GM21576 (cell line): Measurements from ENCODE around the gene FSIP1.

Experiments used
- ATAC-seq: cut with Tn5 transposase; IDR thresholded peaks from one replicate; pipeline ENCODE4 v1.9.1; 2021; ENCODE audit warnings: mild to moderate bottlenecking, moderate library complexity; ENCODE audit not compliant: unreplicated experiment

Gene FSIP1

GRCh38 chr15:39625451-39625850 is 157.2 kb downstream of the FSIP1 start:
- no peak for ATAC-seq

- no peak for ATAC-seq
Observed at GRCh38 chr15:39624806-39625205, 157.8 kb downstream of the FSIP1 start.

- ATAC-seq: peak; percentile 95
Observed at GRCh38 chr15:39623529-39623931, 159.1 kb downstream of the FSIP1 start.

- no peak for ATAC-seq
Observed at GRCh38 chr15:39622660-39623516, 159.8 kb downstream of the FSIP1 start.

DNA sequence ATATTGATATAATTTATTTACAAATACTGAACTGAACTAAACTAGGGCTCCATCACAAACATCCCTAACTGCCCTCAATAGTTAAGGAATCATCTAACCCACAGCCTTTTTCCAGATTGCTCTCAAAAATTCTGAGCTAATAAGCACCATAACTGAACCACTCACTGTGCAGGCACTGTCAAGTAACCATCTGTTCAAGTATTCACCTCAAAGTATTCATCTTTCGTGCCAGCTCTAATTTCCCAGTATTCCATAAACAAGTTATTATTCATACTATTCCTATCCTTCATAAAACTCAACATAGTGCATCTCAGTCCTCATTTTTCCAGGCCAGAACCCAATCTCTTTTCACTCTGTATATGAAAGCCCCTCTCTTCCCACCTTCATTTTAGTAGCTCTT is 160.7 kb downstream of the FSIP1 start:
- ATAC-seq: no peak

- no peak for ATAC-seq
Observed at GRCh38 chr15:39621210-39621609, 161.4 kb downstream of the FSIP1 start.

DNA sequence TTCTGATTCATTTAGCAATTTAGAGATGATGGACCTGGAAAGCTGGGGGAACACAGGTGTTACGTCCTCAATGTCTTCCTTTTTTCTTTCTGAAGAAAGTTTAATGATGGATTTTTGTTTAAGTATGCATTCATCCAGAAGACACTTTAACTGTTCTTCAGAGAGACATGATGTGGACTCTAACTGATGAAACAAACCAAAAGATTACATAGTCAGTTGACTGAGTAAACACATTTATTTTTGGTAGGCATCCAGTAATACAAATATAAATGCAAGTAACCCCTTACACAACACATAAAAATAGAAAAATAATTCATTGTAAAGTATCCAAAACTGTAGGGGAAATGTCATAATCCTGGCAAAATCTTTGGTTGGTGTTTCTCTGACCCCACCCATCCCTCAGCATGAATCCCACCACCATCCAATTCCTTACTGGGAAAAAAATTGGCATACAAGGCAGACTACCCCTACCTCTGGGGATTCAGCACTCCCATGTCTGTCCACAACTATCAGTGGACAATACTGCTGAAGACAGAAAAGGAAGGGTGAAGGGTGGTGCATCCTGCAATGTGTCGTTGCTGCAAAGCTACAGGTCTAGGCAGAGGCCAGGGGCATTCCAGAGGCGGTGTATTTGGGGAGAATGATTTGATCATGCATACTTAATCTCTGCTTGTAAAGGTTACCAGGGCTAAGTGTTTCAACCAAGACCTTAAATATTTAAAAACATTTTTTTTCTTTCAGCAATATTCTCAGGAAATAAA is 164.4 kb downstream of the FSIP1 start:
- no peak for ATAC-seq

GRCh38 chr15:39616731-39617455 is 165.7 kb downstream of the FSIP1 start:
- ATAC-seq: no peak

DNA sequence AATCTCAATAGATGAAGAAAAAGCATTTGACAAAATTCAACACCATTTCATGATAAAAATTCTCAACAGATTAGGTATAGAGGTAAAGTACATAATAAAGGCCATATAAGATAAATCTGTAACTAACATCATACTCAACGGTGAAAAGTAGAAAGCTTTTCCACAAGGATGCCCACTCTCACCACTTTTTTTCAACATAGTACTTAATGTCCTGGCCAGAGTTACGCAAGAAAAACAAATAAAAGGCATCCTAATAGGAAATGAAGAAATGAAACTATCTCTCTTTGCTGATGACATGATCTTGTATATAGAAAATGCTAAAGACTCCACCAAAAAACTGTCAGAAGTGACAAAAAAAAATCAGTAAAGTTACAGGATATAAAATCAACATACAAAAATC is 168.8 kb downstream of the FSIP1 start:
- ATAC-seq: no peak

GRCh38 chr15:39613271-39613670 is 169.4 kb downstream of the FSIP1 start:
- ATAC-seq: no peak

DNA sequence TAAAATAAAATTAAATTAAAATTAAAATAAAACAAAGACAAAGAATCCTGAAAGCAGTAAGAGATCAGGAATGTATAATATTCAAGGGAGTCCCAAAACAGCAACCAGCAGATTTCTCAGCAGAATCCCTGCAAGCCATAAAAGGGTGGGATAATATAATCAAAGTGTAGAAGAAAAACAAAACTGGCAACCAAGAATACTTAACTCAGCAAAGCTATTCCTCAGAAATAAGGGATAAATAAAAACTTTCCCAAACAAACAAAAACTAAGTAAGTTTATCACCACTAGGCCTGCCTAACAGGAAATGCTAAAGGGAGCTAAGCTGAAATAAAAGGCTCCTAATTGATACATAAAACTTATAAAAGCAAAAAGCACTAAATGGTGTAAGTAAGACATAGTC is 172.0 kb downstream of the FSIP1 start:
- no peak for ATAC-seq

DNA sequence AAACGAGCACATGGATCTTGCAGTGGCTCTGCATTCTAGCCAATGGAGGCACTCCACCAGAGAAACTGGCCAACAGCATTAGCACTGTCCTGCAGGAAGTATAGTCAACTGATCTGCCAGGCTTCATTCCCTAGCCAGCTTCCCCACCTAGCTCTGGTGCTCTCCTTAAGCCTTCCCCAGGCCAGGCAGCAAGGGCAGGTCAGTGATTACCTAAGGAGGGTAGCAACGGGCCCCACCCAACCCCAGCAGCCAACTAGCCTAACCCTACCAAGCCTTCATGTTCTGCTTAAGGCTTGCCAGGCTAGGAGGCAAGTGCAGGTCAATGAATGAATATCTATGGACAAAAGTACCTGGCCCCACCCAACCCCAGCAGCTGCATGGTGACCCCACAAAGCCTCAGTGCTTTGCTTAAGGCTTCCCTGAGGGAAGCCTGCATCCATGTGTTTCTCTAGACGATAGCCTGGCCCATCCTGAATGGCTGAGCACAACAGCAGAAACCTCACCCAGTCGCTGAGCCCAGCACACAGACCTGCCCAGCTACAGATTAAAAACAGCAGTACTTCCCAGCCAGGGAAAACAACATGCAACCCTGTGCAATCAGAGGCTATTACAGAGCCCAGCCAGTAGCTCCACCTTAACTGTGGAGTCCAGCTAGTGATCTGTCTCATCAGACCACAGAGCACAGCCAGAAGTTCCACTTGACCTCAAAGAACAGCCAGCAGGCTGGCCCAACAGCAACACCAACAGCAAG is 173.3 kb downstream of the FSIP1 start:
- no peak for ATAC-seq

GRCh38 chr15:39608185-39609139 is 174.2 kb downstream of the FSIP1 start:
- no peak for ATAC-seq

- no peak for ATAC-seq
Observed at GRCh38 chr15:39605146-39605545, 177.5 kb downstream of the FSIP1 start.

DNA sequence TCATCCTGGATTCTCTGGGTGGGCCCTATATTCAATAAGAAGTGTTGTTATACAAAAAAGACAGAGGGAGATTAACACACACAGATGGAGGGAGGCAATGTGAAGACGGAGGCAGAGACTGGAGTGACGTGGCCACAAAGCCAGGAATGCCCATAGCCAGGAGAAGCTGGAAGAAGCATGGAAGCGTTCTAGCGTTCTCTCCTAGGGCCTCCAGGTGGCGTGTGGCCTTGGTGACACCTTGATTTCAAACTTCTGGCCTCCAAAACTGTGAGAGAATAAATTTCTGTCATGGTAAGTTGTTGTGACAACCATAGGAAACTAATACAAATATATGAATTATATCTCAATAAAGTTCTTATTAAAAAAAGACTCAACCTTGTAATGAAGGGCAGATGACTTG is 180.5 kb downstream of the FSIP1 start:
- ATAC-seq: no peak

- ATAC-seq: no peak
Observed at GRCh38 chr15:39599871-39600270, 182.8 kb downstream of the FSIP1 start.

DNA sequence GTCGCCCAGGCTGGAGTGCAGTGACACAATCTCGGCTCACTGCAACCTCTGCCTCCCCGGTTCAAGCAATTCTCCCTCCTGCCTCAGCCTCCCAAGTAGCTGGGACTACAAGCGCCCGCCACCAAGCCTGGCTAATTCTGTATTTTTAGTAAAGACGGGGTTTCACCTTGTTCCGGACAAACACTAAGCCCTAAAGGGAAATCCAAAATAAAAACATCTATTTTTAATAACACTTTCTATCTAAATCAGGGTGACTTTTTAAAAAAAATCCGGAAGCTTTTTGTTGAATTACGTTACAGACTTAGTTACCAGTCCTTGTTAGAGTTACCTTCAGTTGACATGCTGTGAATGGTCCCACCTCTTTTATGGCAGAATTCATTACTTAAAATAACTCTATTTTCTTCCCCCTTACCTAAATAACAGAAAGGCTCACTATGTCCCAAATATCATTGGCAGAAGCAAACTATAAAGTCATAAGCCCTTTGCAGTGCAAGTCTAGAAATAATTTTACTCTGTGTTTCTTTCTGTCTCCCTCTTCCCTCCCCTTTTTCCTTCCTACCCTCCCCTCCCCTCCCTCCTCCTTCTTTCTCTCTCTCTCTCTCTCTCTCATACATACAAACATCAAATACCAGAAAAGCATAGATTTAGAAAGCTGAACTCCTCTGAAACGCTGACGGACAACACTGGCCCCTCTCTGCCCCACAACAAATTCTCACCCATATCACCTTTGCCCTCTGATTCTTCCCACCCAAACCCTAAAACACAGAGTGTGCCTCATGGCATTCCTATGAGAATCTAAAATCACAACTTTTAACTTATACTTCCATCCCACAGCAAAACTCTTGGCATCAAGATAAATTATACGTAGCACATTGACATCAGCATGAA is 183.4 kb downstream of the FSIP1 start:
- no peak for ATAC-seq

DNA sequence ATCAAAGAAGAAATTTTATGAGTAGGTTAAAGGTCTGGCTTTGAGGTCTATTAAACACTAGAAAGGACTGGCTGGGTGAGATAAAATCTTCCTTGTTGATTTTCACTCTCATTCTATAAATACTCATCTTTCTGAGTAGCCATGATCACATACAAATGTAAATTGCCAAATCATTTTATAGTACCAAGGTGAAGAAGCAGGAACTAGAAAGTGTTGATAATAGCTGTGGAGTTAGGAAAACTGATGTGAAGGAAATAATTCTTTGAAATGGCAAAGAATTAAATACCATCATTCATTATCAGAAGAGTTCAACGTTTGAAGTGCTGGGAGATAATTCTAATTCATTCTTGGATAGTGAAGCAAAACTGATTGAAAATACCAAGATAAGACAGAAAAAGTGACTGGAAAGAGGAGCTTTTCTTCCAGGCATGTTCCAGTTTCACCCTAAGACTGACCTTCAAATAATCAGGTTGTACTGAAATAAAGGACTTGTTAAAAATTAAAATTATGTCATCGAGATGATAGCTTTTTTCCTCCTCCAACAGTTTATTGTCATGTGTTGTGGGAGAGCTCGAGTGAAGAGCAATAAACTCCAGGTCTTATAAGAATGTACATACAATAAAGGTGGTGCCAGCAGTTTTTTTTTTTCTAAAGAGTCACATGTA is 184.3 kb downstream of the FSIP1 start:
- no peak for ATAC-seq
